WTC11 (cell line): ENCODE measurements around the gene KIRREL3. TPM values are rescaled to one million over a fixed set of nuclear protein-coding genes. Genes with fewer than 3 reads are reported as not detected.

ENCODE experiments used
- ATAC-seq: fragments of 200-7000 bp; cut with Tn5 transposase; 2 replicates; pipeline ENCODE4 v1.10.0; 2021; ENCODE audit warnings: mild to moderate bottlenecking, moderate library complexity
- CTCF ChIA-PET: fragments of 300-600 bp; sonication (Branson Sonifier 250); formaldehyde crosslinking; loops from one replicate; lab custom pipeline; 2021; ENCODE audit warnings: antibody characterized with exemption; lab: Charles Lee
- POLR2A ChIA-PET: fragments of 350-600 bp; sonication (Branson Sonifier 250); formaldehyde crosslinking; loops from one replicate; lab custom pipeline; 2021; ENCODE audit warnings: antibody characterized with exemption; lab: Charles Lee
- DNase-seq: peaks from one replicate; pipeline ENCODE4 v3.0.0; 2021; ENCODE audit warnings: low spot score
- H3K27ac Mint-ChIP-seq: 2 replicates; pipeline ENCODE4 v1.8.0; 2021; ENCODE audit warnings: mixed read lengths
- H3K27me3 Mint-ChIP-seq: 2 replicates; pipeline ENCODE4 v1.8.0; 2021; ENCODE audit warnings: low read depth, mild to moderate bottlenecking, moderate library complexity, mixed read lengths
- H3K36me3 Mint-ChIP-seq: 2 replicates; pipeline ENCODE4 v1.8.0; 2021; ENCODE audit warnings: mixed read lengths
- H3K4me1 Mint-ChIP-seq: 2 replicates; pipeline ENCODE4 v1.8.0; 2022; ENCODE audit warnings: mixed read lengths
- H3K4me3 Mint-ChIP-seq: 2 replicates; pipeline ENCODE4 v1.8.0; 2021; ENCODE audit warnings: mild to moderate bottlenecking, moderate library complexity, mixed read lengths
- H3K9me3 Mint-ChIP-seq: 2 replicates; pipeline ENCODE4 v1.8.0; 2021; ENCODE audit warnings: mixed read lengths
- AR ChIP-seq: fragments of 250-450 bp; sonication (Bioruptor Pico); IDR thresholded peaks from 2 replicates; pipeline ENCODE4 v1.9.0; 2021; ENCODE audit warnings: mild to moderate bottlenecking
- ATF2 ChIP-seq: sonication (generic); formaldehyde crosslinking; IDR thresholded peaks from 2 replicates; pipeline ENCODE4 v1.8.1; 2022; ENCODE audit warnings: low read depth, missing genetic modification reagents, borderline replicate concordance
- CBFB ChIP-seq: sonication (generic); formaldehyde crosslinking; IDR thresholded peaks from 2 replicates; pipeline ENCODE4 v1.8.1; 2022; ENCODE audit warnings: mild to moderate bottlenecking, low read depth, missing genetic modification reagents
- E2F5 ChIP-seq: sonication (generic); formaldehyde crosslinking; IDR thresholded peaks from 2 replicates; pipeline ENCODE4 v1.8.1; 2022; ENCODE audit warnings: mild to moderate bottlenecking, moderate library complexity, missing genetic modification reagents
- ELF4 ChIP-seq: sonication (generic); formaldehyde crosslinking; IDR thresholded peaks from 2 replicates; pipeline ENCODE4 v1.8.1; 2022; ENCODE audit warnings: low read depth, mild to moderate bottlenecking, moderate library complexity, missing genetic modification reagents
- EMX1 ChIP-seq: fragments of 250-450 bp; sonication (Bioruptor Pico); IDR thresholded peaks from 2 replicates; pipeline ENCODE4 v1.8.0; 2021; ENCODE audit warnings: mild to moderate bottlenecking
- FOXP1 ChIP-seq: sonication (generic); formaldehyde crosslinking; IDR thresholded peaks from 2 replicates; pipeline ENCODE4 v1.8.0; 2022; ENCODE audit warnings: missing genetic modification reagents, mild to moderate bottlenecking, moderate library complexity, borderline replicate concordance
- IRF2 ChIP-seq: sonication (generic); formaldehyde crosslinking; IDR thresholded peaks from 2 replicates; pipeline ENCODE4 v1.8.0; 2022; ENCODE audit warnings: low read depth, missing genetic modification reagents, borderline replicate concordance
- MXD4 ChIP-seq: fragments of 250-450 bp; sonication (Bioruptor Pico); IDR thresholded peaks from 2 replicates; pipeline ENCODE4 v1.8.0; 2021; ENCODE audit warnings: mild to moderate bottlenecking, moderate library complexity, borderline replicate concordance
- NFATC4 ChIP-seq: fragments of 250-450 bp; sonication (Bioruptor Pico); IDR thresholded peaks from 2 replicates; pipeline ENCODE4 v1.9.0; 2021; ENCODE audit warnings: mild to moderate bottlenecking
- NR1H2 ChIP-seq: sonication (generic); formaldehyde crosslinking; IDR thresholded peaks from 2 replicates; pipeline ENCODE4 v1.9.0; 2021; ENCODE audit warnings: mild to moderate bottlenecking, moderate library complexity, missing genetic modification reagents
- RORB ChIP-seq: fragments of 250-450 bp; sonication (Bioruptor Pico); IDR thresholded peaks from 2 replicates; pipeline ENCODE4 v1.9.0; 2021; ENCODE audit warnings: mild to moderate bottlenecking
- SMAD4 ChIP-seq: sonication (generic); formaldehyde crosslinking; IDR thresholded peaks from 2 replicates; pipeline ENCODE4 v1.8.0; 2022; ENCODE audit warnings: mild to moderate bottlenecking, missing genetic modification reagents
- ZNF121 ChIP-seq: sonication (generic); formaldehyde crosslinking; IDR thresholded peaks from 2 replicates; pipeline ENCODE4 v1.8.0; 2023; ENCODE audit warnings: missing genetic modification reagents
- total RNA-seq: library from RNA; stranded (reverse); gene quantifications from 3 replicates; pipeline ENCODE4 v1.2.3, GENCODE V29; 2021
- TF ChIP-seq, protein P1 (sequence below): fragments of 200-600 bp; IDR thresholded peaks from 2 replicates; pipeline ENCODE4 v1.8.0; 2022; ENCODE audit warnings: antibody characterized with exemption
- TF ChIP-seq, protein P2 (sequence below): sonication (generic); formaldehyde crosslinking; IDR thresholded peaks from 2 replicates; pipeline ENCODE4 v1.8.1; 2023; ENCODE audit warnings: mild to moderate bottlenecking, missing genetic modification reagents
- TF ChIP-seq, protein P3 (sequence below): fragments of 250-450 bp; sonication (Bioruptor Pico); conservative IDR thresholded peaks from 2 replicates; pipeline ENCODE4 v1.9.0; 2021; ENCODE audit warnings: mild to moderate bottlenecking
- TF ChIP-seq, protein P4 (sequence below): sonication (generic); formaldehyde crosslinking; IDR thresholded peaks from 2 replicates; pipeline ENCODE4 v1.8.0; 2022; ENCODE audit warnings: mild to moderate bottlenecking, missing genetic modification reagents

Gene KIRREL3
- total RNA-seq, 1 experiment from 2014 or later, result 0.59 TPM

GRCh38 chr11:126808296-126808695 lies 192.3 kb downstream of the KIRREL3 start:
- H3K9me3 Mint-ChIP-seq, result no peaks in the 10 kb centered on the region
- ChIA-PET POLR2A (no interaction called here), CTCF (no interaction called here)
- ATAC-seq (no peak), DNase-seq (no peak)
- TF ChIP-seq ELF4, result no peak
- TF ChIP-seq NFATC4 (CRISPR knock-in tag), result no peak
- TF ChIP-seq RORB (CRISPR knock-in tag), result no peak
- no peak for TF ChIP-seq IRF2 (CRISPR knock-in tag)
- no peak for TF ChIP-seq SMAD4 (CRISPR knock-in tag)
- TF ChIP-seq, protein P1, sequence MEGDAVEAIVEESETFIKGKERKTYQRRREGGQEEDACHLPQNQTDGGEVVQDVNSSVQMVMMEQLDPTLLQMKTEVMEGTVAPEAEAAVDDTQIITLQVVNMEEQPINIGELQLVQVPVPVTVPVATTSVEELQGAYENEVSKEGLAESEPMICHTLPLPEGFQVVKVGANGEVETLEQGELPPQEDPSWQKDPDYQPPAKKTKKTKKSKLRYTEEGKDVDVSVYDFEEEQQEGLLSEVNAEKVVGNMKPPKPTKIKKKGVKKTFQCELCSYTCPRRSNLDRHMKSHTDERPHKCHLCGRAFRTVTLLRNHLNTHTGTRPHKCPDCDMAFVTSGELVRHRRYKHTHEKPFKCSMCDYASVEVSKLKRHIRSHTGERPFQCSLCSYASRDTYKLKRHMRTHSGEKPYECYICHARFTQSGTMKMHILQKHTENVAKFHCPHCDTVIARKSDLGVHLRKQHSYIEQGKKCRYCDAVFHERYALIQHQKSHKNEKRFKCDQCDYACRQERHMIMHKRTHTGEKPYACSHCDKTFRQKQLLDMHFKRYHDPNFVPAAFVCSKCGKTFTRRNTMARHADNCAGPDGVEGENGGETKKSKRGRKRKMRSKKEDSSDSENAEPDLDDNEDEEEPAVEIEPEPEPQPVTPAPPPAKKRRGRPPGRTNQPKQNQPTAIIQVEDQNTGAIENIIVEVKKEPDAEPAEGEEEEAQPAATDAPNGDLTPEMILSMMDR, result no peak
- TF ChIP-seq, protein P2, sequence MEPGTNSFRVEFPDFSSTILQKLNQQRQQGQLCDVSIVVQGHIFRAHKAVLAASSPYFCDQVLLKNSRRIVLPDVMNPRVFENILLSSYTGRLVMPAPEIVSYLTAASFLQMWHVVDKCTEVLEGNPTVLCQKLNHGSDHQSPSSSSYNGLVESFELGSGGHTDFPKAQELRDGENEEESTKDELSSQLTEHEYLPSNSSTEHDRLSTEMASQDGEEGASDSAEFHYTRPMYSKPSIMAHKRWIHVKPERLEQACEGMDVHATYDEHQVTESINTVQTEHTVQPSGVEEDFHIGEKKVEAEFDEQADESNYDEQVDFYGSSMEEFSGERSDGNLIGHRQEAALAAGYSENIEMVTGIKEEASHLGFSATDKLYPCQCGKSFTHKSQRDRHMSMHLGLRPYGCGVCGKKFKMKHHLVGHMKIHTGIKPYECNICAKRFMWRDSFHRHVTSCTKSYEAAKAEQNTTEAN, result no peak
- TF ChIP-seq NR1H2, result no peak
- TF ChIP-seq FOXP1 (CRISPR knock-in tag), result no peak
- TF ChIP-seq, protein P3, sequence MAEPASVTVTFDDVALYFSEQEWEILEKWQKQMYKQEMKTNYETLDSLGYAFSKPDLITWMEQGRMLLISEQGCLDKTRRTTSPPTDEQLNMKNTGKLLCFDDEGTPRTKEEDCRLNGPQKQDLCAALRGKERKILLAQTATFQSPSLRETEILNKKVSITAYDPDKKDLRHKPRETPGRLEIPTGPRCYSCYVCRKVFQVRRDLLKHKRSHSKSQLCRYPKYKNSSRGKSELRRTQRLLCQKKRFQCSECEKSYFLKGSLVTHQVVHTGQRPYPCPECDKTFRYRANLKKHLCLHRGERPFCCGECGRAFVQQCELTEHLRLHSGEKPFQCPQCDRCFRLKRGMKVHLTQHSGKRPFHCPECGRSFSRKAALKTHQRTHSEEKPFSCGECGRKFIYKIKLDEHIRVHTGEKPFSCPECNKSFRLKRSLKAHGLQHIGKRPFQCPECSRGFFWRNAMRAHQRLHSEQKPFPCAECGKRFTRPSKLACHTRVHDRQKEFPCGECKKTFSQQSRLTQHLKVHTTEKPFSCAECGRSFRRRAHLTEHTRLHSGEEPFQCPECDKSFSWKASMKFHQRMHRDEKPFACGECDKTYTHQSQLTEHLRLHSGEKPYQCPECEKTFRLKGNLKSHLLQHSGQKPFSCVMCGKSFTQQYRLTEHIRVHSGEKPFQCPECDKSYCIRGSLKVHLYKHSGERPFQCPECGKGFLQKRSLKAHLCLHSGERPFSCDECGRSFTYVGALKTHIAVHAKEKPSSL (CRISPR knock-in tag), result no peak
- TF ChIP-seq CBFB (CRISPR knock-in tag), result no peak
- no peak for TF ChIP-seq EMX1 (CRISPR knock-in tag)
- no peak for TF ChIP-seq AR
- no peak for TF ChIP-seq MXD4 (CRISPR knock-in tag)
- no peak for TF ChIP-seq E2F5
- TF ChIP-seq, protein P4, sequence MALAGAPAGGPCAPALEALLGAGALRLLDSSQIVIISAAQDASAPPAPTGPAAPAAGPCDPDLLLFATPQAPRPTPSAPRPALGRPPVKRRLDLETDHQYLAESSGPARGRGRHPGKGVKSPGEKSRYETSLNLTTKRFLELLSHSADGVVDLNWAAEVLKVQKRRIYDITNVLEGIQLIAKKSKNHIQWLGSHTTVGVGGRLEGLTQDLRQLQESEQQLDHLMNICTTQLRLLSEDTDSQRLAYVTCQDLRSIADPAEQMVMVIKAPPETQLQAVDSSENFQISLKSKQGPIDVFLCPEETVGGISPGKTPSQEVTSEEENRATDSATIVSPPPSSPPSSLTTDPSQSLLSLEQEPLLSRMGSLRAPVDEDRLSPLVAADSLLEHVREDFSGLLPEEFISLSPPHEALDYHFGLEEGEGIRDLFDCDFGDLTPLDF, result no peak
- no peaks in the 10 kb centered on the region for H3K36me3 Mint-ChIP-seq
- peaks cover 5% of the 10 kb centered on the region; the same call in 1 of the 2 replicates for H3K27me3 Mint-ChIP-seq
- no peak overlapping the region for H3K4me3 Mint-ChIP-seq
- H3K4me1 Mint-ChIP-seq, result peaks cover 15% of the 10 kb centered on the region
- H3K27ac Mint-ChIP-seq, result no peak overlapping the region

GRCh38 chr11:126805870-126806269 lies 194.7 kb downstream of the KIRREL3 start:
- H3K9me3 Mint-ChIP-seq, result no peaks in the 10 kb centered on the region
- no peak for TF ChIP-seq ATF2 (CRISPR knock-in tag)
- TF ChIP-seq ZNF121 (CRISPR knock-in tag), result no peak
- TF ChIP-seq, all 79 proteins: peak for 0
- ChIA-PET CTCF (interaction anchor here (1.2 kb wide), 1 partner anchor 89 kb away, joined by 4 read pairs; no protein-coding TSS in a partner anchor), POLR2A (no interaction called here)
- Mint-ChIP-seq H3K4me3 (no peak overlapping the region), H3K27ac (no peak overlapping the region), H3K36me3 (no peaks in the 10 kb centered on the region), H3K27me3 (peaks cover 5% of the 10 kb centered on the region; the same call in 1 of the 2 replicates), H3K4me1 (peaks cover 15% of the 10 kb centered on the region)
- ATAC-seq (no peak), DNase-seq (no peak)
